Fibroblast of skin of left quadriceps (primary cell): ENCODE results near the gene LRRC72.
"Not testable (repeated sequence)": the region's sequence is repeated elsewhere in the genome, so short reads cannot be mapped to it uniquely, and the experiment has no call there.

Experiments
- DNase-seq, 2 experiments: peaks; one replicate each; pipeline ENCODE4 v3.0.0-alpha.2; 2013; ENCODE audit warnings: low read depth in 2 of 2

LRRC72 gene

GRCh38 chr7:16528520-16528919, 1.9 kb downstream of the LRRC72 start:
- no peak for DNase-seq

DNA sequence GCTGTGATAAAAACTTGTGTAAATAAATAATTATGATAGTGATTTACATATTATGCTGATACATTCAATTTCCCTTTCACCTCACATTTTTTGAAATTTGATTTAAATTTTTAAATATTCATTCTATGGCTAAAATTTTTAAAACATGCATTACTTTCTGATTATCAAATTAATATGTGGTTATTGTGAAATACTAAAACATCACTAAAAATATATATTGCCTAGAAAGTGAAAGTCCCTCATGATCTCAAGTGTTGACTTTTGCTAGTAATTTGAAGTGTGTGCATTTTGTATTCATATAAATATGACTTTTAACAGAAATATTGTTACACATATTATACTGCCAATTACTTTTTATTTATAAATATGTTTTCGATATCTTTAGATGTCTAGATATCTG, 3.1 kb downstream of the LRRC72 start:
- DNase-seq = no peak

DNA sequence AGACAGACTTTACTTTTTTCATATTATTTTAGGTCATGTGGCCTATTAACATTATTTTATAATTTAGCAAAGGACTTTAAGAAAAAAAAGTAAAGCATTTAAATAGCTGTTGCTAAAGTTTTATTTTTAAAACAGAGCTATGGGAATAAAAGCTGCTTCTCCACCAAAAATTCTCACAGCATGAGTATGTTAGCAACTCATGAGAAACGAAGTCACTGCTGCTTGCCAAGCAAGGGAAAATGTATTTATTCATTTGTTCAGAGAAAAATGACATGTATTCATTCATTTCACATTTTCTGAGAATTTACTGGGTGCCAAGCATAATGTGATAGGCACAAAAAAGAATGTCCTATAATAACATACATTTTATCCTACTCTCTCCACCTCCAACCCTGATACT, 5.1 kb downstream of the LRRC72 start:
- no peak for DNase-seq

DNA sequence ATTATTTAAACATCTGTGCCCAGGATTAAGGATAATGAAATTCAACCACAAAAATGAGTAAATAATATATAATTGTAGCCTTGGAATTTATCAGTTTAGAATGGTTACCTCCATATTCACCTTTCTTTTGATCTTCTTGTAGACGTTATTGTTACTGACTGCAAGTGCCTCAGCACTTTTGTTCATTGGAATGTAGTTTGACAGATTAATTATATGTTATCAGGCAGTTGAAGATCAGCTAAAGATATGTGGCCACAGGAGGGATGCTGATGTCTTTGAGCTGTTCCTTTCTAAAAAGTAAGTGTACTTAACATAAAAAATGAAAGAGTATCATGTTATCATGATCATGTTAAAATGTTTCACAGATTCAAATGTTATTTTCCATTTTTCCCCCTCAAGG, 5.6 kb downstream of the LRRC72 start:
- no peak for DNase-seq

GRCh38 chr7:16535500-16535899, 8.9 kb downstream of the LRRC72 start:
- no peak for DNase-seq

DNA sequence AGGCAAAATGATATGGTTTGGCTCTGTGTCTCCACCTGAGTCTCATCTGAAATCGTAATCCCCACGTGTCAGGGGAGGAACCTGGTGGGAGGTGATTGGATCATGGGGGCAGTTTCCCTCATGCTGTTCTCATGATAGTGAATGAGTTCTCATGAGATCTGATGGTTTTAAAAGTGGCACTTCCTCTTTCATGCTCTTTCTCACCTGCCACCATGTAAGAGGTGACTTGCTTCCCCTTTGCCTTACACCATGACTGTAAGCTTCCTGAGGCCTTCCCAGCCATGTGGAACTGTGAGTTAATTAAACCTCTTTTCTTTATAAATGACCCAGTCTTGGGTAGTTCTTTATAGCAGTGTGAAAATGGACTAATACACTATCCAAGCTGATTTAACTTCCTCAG, 13.9 kb downstream of the LRRC72 start:
- DNase-seq = not testable (repeated sequence)

DNA sequence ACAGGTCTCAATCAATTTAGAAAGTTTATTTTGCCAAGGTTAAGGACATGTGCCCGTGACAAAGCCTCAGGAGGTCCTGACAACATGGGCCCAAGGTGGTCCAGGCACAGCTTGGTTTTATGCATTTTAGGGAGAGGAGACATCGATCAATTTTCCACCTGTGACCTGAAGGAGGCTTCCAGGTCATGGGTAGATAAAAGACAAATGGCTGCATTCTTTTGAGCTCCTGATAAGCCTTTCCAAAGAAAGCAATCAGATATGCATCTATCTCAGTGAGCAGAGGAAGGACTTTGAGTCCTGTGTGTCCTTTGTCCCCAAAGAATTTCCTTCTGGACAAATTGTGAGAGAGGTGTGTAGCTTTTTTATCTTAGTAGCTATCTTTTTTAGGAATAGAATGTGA, 15.8 kb downstream of the LRRC72 start:
- DNase-seq = no peak

DNA sequence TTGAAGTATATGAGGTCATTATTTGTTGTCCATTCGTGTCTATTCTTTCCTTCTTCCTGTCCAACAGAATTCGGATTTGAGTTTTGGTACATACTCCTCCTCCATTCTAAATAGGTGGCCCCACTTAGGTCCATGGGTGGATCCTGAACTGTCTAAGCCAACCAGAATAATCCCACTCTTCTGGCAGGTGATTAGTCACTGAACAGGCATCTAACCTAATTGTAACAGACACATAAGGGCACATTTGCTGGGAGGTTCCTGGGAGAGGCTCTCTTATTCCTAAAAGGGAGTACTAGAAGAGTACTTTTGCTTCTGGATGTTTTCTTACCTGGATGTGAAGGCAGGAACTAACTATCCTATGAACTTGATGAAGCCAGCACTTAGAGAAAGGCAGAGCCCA, 16.8 kb downstream of the LRRC72 start:
- no peak for DNase-seq

DNA sequence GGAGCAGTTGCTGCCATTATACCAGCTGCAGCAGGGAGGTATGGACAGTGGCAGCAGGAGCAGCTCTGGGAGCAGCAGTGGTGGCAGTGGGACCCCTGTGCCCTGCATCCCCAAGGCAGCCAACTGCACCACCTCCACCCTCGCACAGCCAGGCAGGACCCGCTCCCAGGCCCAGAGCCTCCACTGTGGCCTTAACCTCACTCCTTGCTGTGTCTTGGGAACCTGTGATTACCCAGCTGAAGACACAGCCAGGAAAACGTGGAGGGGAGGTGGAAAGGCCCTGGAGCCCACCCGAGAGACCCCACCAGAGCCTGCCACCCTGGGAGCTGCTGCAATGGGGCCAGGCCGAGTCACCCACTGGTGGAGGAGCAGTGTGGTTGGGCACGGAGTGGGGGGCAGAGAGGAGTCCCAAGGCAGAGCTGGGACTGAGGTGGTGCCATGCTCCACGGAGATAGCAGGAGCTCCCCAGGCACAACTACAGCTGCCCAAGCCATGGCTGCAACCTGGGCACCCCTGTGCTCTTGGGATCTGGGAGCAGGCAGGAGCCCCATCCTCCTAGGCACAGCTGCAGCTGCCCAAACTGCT, 20.4 kb downstream of the LRRC72 start:
- DNase-seq = no peak

DNA sequence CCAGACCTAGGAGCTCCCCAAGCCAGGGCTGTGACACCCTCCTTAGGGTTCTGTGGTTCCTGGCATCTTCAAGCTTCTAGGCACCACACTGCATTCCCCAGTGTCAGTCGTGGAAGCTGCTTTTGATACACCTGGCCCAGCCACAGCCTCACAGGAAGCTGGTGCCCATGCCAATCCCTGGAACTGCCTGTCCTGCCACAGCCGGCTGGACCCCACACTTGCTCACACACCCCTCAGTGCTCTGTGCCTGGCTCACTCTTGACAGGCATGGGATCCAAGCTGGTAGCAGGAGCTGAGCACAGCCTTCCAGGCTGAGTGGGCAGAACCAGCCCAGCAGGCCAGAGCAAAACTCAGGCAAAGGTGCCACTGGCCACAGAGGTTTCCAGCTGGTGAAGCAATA, 21.8 kb downstream of the LRRC72 start:
- DNase-seq = no peak

DNA sequence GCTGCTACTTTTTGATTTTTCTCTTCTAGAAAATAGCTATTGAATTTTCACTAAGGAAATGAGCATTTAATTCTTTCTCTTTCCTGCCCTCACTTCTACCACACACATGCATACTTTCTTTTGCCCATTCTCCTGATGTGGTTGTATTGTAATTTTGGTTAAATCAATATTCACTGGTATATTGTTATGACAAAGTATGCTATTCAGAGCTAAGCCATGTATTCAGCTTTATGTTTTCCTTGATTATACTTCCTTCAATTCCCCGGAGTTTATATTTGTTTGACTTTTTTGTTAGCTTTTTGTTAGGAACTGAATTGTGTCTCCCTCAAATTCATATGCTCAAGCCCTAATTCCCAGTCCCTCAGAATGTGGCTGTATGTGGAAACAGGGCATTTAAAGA, 24.0 kb downstream of the LRRC72 start:
- DNase-seq = no peak

DNA sequence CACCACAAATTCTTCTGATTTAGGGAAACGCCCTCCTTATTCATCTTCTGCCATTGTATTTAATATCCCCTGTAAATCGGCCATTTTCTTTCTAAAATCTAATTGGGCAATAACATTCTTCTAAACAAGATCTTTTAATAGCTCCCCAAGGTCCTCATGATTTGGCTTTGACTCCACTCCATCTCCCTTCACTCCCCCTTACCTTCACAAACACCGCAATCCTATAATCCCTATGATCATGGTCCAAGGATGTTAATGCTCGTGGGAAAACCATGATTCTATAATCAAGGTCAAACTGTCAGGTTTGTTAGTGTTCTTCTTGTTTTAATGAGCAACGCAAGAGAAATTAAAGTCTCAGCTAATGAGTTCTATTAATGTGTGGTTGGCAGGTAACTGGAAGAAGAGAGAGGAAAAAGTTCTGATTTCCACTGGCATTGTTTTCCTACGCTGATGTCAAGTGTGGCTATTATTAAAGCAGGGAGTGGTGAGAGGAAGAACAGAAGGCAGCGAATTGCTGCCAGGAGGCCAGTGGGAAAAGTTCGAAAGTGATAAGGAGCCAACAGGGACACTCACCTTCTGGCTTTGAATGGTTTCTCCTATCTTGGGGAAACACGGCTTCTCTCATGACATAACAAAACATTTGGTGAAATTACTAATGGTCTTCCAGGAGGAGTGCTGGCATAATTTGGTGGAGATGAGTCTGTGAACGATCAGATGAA, 28.1 kb downstream of the LRRC72 start:
- no peak for DNase-seq

GRCh38 chr7:16556359-16556758, 29.7 kb downstream of the LRRC72 start:
- no peak for DNase-seq

DNA sequence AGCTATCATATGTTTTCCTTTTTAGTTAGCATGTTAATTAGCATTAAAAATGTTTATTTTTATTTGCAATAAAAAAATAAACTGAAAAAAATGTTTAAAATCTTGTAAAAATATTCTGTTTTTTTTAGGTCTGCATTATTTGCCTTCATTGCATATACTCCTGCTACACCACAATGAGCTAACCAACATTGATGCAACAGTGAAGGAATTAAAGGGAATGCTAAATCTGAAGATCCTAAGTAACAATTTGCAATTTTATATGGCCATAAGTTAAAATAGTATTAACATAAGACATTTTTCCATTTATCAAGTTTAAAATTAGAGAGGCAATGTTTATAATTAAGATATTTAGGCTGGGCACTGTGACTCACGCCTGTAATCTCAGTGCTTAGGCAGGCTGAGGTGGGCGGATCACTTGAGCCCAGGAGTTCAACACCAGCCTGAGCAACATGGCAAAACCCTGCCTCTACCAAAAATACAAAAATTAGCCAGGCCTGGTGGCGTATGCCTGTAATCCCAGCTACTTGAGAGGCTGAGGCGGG, 32.2 kb downstream of the LRRC72 start:
- DNase-seq = no peak

GRCh38 chr7:16559497-16560179, 33.0 kb downstream of the LRRC72 start:
- no peak for DNase-seq

GRCh38 chr7:16561943-16562342, 35.3 kb downstream of the LRRC72 start:
- DNase-seq = no peak

GRCh38 chr7:16562456-16563220, 36.0 kb downstream of the LRRC72 start:
- DNase-seq = no peak

GRCh38 chr7:16563281-16564022, 36.8 kb downstream of the LRRC72 start:
- DNase-seq = no peak

DNA sequence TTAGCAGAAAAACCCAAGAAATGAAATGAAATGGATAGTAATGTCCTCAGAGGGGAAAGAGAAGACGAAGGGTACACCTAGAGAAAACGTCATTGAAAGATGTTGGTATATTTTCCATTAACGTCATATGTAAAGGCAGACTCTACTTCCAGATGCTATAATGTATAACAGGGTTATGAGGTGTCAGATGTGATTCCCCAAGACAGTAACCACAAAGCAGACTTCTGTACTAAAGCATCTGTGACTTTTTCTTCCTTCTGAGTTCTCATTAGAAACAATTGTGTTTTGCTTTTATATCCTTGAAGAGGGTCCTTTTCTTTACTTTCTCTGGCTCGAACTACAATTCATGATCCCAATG, 37.4 kb downstream of the LRRC72 start:
- DNase-seq = no peak

DNA sequence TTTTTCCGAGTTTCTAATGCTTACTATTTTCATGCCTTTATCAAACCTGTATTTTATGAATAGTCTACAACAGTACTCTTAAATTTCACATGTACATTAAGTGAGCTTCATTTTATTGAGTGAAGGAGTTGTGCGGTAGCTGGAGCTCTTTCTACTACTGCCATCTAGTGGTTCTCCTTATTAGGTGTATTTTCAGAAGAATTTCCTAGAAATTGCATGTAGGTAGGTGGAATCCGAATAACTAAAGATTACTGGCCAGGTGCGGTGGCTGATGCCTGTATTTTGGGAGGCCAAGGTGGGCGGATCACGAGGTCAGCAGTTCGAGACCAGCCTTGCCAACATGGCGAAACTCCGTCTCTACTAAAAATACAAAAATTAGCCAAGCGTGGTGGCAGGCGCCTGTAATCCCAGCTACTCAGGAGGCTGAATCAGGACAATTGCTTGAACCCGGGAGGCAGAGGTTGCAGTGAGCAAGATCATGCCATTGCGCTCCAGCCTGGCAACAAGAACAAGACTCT, 38.3 kb downstream of the LRRC72 start:
- peak; percentile 18 to 22 for DNase-seq

DNA sequence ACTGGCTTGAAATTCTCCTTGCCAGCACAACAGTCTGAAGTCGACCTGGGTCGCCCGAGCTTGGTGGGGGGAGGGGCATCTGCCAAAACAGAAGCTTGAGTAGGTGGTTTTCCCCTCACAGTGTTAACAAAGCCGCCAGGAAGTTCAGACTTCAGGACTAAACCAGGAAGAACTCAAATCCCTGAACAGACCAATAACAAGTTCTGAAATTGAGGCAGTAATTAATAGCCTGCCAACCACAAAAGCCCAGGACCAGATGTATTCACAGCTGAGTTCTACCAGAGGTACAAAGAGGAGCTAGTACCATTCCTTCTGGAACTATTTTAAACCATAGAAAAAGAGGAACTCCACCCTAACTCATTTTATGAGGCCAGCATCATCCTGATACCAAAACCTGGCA, 45.3 kb downstream of the LRRC72 start:
- DNase-seq = no peak
